Fibroblast of skin of back (primary cell): Measurements from ENCODE around the gene ADRA2B.
A peak's percentile ranks its signal among the peaks of the same experiment; 100 is the strongest.

Experiments used
- DNase-seq: peaks from one replicate; pipeline ENCODE4 v3.0.0-alpha.2; 2013

The ADRA2B gene

DNA sequence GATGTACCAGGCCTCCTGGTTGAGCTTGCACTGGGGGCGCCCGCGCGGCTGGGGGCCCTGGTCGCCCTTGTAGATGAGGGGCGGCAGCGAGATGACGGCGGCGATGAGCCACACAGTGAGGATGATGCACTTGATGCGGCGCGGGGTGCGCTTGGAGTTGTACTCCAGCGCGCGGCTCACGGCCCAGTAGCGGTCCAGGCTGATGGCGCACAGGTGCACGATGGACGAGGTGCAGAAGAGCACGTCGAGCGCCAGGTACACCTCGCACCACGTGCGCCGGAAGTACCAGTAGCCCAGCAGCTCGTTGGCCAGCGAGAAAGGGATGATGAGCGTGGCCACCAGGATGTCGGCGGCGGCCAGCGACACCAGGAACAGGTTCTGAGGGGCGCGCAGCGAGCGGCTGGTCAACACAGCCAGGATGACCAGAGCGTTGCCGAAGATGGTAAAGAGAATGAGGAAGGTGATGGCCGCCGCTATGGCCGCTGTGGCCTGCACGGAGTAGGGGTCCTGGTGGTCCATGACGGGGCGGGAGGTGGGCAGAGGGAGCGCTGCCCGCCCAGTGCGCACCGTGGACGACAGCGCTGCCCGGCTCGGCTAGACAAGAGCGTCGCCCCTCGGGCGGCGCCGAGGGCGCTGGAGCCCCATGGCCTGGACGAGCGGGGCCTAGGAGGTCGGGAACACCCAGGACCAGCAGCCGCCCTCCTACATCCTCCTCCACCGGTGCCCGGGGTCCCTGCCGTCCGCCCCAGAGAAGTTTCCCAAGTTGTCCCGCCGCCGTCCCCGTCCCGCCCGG lies 544 bp downstream of the ADRA2B start:
- DNase-seq: no peak

DNA sequence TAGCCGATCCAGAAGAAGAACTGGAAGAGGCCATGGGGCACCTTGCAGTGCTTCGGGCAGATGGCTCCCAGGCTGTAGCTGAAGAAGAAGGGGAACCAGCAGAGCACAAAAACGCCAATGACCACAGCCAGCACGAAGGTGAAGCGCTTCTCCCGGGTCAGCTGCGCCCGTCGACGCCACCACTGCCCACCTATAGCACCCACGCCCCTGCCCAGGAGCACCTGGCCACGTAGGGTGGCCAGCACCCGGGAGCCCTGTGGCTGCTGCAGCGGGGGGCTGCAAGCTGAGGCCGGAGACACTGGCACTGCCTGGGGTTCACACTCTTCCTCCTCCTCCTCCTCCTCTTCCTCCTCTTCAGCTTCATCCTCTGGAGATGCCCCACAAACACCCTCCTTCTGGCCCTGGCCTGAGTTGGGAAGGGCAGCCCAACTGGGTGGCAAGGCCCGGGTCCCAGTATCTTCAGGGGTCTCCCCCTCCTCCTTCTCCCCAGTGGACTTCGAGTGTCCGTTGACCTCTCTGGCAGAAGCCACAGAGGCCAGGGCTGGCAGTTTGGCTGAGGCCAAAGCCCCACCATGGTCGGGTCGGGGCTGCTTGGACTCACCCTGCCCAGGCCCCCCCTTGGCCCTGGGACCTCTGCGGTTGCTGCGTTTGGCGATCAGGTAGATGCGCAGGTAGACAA lies 1.3 kb downstream of the ADRA2B start:
- DNase-seq: no peak

DNA sequence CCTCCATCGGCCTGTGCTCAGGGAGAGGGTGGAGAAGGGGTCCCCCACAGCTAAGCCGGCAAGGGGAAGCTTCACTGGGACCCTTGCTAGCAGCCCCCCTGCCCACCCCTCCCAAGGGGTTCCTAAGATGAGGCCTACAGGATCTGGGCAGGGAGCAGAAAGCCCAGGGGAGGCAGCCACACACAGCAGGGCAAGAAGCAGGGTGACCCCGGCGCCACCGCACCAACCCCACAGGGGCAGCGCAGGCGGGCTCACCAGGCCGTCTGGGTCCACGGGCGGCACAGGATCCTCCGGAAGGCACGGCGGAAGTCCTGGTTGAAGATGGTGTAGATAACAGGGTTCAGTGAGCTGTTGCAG lies 1.8 kb downstream of the ADRA2B start:
- DNase-seq: no peak

DNA sequence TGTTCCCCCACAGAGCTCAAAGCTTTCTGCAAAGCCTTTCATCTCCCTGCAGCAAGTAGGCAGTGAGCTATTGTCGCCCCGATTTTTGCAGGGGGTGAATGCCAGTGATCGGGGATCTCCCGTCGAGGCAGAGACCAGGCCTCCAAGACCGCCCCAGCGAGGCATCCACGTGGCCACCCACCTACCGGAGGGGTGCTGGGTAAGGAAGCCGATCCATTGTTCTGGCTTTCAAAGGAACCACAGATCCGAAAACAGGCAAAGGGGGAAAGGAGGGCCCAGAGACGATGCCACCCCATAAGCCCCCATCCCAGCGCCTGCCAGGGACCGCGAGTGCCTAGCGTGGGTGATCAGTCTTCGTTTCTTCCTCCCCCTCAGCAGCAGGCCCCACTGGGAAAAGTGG lies 2.4 kb downstream of the ADRA2B start:
- DNase-seq: no peak

DNA sequence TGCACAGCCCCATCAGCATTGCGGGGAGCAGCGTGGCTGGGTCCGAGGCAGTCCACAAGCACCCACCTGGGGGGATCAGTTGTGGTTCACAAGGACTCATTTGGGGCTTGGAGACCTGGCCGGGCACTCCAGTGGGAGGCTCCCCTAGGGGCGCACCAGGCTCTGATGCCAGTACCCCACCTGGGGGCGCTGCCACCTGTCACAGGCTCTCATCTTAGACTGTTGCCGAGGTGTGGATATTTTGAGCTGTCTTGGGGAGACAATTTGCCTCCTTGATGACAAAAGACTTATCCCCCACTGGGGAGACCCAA lies 3.0 kb downstream of the ADRA2B start:
- no peak for DNase-seq

DNA sequence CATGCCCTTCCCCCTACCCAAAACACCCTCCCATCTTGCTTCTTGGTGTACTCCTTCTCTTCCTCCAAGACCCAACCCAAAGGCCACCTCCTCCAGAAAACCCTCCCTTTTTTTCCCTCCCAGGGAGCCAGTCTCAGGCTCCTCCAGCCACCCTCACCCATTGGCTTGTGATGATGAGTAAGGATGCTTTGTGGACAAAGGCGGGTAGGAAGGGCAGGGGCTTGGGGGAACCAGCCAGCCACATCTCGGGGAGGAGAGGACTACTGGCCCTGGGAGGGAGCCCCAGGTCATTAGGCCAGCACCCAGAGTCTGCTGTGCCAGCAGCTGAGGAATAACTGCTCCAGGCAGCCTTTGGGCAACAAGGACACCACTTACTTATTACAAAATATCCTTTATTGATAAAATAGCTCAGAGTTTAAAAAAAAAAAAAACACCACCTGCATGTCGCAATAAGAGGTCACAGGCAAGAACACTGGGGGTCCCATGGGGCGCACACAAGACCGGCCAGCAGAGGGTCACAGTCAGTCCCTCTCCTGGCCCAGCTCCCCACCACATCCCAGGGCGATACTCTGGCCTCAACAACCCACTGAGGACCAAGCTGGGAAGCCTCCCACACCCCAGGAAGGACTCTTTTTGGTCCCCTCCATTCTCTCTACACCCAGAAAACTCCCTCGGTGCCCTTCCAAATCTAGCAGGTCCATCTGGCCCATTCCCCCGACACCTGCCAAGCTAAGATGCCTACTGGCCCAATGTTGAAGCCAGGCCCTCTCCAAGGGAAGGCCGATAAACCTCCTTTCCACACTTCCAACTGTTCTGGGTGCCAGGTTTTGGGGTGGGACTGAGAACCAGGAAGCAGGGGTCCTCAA lies 3.6 kb downstream of the ADRA2B start:
- no peak for DNase-seq

DNA sequence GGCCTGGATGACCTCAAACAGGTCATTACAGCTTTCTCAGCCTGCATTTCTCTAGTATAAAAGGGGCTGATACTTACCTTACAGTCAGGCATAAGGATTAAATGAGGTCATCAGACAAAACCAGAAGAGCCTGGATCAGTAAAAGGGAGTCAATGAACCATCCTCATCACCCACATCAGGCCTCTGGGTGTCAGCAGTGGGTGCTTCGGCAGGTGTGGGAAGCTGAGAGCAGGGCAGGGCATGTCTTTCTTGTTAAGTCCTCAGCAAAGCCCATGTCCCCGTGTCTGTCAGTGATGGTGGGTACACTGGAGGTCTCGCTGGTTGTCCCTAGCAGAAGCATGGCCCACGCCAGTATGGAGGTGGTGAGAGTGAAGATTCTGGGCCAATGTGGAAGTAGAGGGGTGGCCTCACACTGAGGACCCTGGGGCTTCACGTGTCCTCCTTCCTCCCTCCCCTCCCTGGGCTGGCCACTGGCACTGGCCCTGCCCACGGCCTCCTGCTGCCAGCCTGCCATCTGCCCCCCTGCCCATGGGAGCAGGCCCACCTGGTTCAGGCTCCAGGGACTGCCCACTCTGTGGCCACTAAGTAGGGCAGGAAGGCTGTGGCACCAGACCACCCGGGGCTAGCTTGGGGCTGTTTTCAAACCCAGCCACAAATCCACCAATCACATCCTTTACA lies 4.4 kb downstream of the ADRA2B start:
- DNase-seq: no peak

DNA sequence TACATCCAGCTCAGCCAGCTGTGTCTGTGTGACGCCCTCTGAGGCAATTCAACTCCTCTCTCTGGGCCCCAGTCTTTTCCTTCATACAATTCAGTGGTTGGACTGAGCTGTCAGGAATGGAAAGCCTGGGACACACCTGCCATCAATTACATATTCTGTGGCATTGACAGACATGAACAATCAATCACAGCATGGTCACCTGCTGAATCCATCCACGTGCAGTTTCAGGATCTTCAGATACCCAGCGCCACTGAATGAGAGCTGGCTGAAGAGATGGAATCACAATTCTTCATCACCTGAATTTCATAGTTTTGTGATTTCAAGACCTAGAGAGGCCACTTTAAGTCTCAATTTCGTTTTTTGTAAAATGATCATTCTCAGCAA lies 5.1 kb downstream of the ADRA2B start:
- DNase-seq: no peak

DNA sequence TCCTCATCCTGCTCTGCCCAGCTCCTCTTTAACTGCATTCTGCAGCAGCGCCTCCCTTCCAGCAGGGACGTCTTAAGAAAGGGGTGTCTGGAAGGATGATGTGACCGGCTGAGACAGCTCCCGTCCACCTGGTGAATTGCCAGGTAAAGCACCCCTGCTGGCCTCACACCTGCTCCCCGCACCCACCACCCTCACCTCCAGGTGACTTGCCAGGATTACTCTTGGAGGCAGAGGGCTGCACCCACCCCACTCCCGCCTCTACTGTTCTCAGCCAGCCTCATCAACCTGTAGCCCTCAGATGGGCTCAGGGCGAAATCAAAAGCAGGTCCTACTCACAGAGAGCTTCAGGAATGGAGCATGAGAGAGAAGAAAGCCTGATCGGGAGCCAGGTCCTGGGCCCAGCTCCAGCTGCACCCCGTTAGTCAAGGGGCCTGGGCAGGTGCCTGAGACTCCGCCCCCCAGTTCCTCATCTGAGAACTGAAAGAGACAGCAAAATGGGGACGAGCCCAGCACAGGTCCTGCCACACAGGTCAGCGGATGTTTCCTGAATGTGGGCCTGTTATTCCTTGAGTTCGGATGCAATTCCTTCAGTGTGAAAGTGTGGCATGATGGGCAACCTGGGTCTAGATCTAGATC lies 5.6 kb downstream of the ADRA2B start:
- DNase-seq: no peak

DNA sequence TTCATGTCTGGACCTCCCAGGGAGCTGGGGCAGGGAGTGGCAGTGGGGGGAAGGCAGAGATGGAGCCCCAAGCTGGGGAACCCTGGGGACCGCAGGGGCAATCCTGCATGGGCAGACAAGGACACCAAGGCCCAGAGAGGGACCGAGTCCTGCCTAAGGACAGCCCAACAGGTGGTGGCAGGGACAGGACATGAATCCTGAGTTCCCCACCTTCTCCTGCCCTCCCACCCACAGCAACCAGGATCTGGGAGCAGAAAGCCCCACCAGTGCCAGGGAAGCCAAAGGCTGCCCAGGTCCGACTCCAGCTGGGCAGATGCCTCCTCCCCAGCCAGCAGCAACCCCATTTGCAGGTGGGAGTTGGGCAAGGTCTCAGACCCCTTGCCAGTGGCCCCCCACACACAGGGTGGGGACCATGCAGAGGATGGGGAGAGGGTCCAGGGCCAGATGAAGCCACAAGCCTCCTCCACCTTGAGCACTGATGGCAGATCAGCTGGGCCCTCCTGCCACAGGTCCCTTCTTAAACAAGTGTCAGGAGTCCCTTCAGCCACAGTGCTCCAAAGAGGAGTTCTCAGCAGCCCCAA lies 6.3 kb downstream of the ADRA2B start:
- DNase-seq: no peak

DNA sequence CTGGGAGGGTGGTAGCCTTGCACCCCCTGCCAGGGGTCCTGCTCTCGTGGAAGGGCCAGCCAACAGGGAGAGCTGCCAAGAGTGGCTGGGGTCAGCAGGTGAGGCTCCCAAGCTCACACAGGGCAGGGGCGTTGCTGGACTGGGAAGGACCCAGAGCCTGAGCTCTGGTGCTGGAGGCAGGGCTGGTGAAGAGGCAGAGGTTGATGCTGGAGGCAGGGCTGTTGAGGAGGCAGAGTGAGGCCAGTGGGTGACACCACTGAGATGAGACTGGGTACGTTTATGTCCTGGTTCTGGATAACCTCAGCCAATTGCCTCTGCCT lies 7.0 kb downstream of the ADRA2B start:
- DNase-seq: no peak

DNA sequence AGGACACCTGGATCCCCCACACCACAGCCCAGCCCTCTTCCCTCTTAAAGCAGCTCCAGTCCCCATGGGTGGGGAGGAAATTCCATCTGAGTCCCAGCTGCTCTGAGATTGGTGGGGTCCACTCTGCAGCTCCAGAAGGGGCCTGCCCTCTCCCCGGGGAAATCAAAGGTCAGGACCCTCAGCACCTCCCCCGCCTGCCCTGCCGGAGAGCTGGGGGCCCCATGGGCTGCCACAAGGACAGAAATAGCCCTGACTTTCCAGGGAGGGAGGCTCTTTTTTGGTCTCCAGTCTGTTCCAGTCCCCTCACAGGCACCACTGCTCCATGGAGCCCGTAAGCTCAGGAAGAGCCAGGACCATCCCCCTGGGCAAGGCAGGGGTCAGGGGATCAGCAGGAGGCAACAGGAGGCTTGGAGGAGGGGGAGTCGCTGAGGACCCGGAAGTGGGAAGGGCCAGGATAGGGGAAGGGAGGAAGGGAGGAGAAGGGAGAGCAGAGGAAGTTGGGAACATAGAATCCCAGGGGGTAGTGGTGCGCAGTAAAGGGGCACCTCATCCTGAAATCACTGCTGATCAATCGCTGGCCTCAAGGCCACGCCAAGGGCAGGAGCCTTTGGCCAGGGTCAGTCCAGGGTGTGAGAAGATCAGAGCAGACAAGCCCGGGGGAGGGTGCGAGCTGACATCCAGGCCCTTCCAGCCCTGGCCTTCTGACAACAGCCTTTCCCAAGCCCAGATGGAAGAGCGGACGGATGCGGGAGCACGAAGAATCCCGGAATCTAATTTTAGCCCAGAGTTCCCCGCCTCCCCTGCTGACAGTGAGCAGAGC lies 7.6 kb downstream of the ADRA2B start:
- peak; percentile 24 for DNase-seq

DNA sequence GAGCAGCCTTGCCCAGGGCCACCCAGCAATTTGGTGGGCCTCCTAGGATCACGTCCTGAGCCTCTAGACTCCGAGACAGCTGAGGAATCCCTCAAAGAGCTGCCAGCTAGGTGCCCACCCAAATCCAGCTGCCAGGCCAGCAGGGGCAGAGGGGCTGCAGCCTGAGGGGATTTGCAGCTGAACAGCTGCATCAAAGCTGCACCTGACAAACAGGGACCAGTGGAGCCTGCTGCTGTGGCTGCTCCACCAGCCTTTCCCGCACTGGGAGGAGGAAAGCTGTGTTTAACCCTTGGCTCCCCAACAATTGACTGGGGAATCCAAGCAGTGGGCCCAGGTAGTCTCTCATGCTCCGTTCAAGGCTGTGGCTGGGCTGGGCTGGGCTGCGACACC lies 8.2 kb downstream of the ADRA2B start:
- DNase-seq: no peak

DNA sequence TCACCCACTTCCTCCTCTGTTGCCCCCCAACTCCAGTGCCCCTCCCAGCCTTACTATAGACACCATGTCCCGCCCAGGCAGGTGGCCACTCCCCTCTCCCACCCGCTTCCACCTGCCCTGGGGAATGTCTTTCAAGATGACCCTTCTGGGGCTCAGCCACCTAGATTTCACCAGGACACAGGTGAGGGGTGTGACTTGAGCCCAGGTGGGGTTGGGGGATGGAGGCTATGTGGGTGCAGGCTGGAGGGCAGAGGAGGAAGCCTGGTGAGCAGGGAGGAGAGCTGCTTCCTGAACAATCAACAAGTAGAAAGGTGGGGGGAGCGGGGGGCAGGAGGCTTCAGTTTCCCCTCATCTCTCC lies 8.7 kb downstream of the ADRA2B start:
- no peak for DNase-seq

DNA sequence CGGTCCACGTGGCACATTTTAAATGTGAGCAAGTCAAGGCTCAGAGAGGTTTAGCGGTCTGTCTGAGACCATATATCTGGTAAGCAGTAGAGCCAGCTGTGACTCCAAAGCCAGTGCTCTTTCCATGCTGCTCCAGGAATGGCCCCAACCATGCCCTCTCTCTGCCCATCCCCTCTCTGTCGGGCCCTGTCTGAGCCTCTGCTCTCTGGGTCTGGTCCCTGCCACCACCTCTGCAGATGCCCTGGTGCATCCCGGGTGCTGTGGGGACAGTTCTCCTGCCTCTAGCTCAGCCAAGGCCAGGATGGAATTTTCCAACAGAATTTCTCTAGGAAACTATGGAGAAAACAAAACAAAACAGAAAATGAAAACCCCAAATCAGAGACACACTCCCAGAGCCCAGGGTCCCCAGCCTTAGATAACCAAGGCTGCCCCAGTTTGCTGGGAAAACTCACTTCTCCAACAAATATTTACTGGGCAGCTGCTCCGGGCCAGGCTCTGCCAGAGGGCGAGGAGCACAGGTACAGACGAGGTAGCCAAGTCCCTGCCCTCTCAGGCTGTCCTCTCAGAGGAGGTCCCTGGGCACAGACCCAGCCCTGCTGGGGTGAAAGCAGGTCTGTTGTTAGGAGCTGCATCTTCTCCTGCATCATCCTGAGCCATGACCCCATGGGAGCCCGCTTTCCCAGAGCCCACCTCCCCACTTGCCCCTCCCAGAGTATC lies 9.2 kb downstream of the ADRA2B start:
- no peak for DNase-seq

DNA sequence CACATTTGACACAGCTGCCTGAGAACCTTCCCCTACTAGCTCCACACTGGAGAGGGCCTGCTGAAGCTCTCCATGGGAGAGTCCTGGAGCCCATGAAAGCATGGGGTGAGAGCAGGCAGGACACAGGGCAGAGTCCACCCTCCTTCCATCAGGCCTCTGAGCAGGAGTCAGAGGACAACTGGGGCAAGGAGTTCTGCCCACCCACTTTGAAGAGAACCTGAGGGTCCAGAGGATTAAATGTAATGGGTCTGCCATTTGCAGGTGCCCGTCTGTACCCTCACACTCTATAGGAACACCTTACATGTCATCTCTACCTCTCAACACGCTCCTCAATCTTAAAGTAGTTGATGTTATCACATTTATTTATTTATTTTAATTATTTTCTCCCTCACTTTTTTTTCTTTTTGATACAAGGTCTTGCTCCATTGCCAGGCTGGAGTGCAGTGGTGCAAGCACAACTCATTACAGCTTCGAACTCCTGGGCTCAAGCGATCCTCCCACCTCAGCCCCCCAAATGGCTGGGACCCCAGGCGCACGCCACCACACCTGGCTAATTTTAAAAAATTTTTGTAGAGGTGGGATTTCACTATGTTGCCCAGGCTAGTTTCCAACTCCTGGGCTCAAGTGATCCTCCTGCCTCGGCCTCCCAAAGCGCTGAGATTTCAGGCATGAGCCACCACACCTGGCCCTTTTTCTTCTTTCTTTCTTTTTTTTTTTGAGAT lies 10.2 kb downstream of the ADRA2B start:
- DNase-seq: no peak

DNA sequence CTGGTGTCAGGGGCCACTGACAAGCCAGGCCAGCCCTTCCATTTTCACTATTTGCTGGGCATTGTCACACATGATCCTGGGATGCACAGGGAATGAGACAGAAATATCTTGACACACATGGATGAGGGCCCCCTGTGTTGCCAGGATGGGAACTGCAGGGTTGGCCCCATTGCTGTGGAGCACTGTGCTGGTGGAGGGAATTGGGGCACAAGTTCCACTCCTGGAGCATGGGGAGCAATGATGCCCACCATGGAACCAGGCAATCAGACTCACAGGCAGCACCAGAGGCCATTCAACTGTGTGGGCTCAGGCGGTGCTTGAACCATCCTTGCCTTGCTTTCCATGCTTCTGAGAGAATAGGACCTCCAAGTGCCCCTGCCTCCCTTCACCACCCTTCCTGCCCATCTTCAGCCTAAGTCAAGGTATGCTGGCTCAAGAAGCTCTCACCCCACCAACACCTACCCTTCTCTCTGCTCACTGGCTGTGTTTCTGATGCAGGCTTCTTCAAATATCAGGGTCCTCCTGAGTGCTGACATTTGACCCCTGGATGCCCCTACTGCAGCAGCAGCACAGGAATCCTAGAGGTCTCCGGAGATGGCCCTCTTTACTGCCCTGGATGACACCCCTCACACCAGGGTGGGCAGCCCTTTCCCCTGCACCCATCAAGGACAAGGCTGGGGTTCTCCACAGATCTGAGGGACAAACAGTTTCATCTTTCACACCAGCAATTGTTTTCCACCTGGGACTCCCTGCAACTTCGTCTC lies 11.0 kb downstream of the ADRA2B start:
- no peak for DNase-seq

DNA sequence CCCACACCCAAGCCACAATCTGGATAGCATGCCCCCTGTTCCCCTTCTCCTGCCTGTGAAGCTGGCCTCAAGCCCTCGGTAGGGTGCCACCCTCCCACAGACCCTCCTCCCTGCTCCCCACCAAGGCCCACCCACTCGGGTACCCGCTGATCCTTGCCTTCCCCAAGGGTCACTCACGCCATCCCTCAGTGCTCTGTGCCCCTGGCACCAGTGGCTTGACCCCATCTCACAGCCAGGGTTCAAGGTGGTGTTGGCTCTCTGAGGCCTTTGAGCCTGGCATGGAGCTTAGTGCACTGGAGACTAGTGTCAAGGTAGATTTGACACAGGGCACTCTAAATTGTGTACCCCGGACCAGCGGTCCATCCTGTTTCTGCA lies 11.9 kb downstream of the ADRA2B start:
- no peak for DNase-seq

DNA sequence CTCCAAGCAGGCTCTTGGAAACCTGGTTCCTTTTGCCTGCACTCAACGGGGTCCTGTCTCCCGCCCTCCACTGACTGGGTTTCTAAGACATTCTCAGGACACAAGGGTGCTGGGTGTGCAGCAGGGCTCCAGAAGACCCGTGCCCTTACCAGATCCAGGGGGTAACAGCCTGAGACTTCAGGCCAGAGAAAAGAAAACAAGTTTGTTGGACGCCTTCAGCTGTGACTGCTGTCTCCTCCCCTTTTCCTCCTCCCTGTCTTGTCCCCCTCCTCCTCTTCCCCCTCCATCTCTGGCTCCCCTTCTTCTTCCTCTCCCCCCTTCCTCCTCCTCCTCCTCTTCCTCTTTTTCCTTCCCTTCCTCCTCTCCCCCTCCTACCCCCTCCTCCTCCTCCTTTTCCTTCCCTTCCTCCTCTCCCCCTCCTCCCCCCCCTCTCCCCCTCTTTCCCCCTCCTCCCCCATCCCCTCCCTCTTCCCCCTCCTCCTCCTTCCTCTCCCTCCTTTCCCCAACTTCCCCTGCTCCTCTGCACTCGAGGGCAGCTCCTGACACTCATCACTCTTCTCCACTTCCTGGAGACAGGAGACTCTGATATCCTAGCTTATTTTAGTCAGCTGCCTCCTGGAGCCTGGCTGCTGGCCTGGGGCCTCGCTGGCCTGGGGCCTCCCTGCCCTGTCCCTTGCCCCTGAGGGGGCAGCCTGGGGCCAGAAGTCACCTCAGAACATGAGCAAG lies 12.4 kb downstream of the ADRA2B start:
- no peak for DNase-seq
